Measurements from ENCODE around the gene ZBTB20. TPM values are rescaled to one million over a fixed set of nuclear protein-coding genes. Genes with fewer than 3 reads are reported as not detected.
A peak's percentile ranks its signal among the peaks of the same experiment; 100 is the strongest.

Gene ZBTB20
- total RNA-seq, 1 experiment from 2014 or later = 0.10 TPM

GRCh38 chr3:114437897-114438296 lies 709.2 kb downstream of the ZBTB20 start:
- no peak for DNase-seq (ENCODE audit: low spot score)
- in situ Hi-C loops (cut with HindIII; ENCODE audit: low sequenced_read_pairs) = no loop called here

GRCh38 chr3:114436182-114436581 lies 710.9 kb downstream of the ZBTB20 start:
- in situ Hi-C loops (cut with HindIII; ENCODE audit: low sequenced_read_pairs) = no loop called here
- DNase-seq (ENCODE audit: low spot score) = no peak

DNA sequence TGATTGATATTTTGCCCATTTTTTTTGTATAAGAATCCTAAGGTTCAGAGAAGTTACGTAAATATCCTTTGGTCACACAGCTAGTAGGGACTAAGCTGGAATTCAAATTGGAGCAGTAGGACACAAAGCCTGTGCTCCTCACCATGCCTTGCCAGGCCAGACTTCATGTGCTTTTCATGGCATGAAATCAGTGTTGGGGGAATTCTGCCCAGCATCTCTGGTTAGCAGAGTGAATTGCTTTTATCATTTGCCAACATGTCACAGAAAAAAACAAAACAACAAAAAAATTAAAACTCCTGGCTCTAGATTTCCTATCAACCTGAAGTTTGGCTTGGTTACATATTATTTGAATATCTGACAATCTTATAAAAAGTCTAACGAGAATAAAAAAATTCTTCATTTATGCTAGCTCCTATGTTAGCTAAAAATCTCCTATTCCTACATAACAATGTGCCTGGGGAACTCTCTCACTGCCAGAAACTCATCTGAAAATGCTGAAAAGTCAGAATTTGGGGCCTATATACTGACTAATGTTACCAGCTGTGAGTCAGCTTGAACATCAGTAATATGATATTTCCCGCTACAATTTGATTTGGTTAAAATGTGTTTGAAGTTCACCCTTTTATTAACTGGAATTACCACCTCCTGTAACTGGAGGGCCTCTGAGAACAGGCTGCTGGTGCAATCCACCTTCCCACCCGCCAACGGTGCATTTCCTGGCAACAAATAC lies 711.5 kb downstream of the ZBTB20 start:
- in situ Hi-C loops (cut with HindIII; ENCODE audit: low sequenced_read_pairs) = no loop called here
- DNase-seq (ENCODE audit: low spot score) = no peak

- in situ Hi-C loops (cut with HindIII; ENCODE audit: low sequenced_read_pairs) = no loop called here
- DNase-seq (ENCODE audit: low spot score) = no peak
These were observed 714.8 kb downstream of the ZBTB20 start for GRCh38 chr3:114432310-114432709.

- DNase-seq (ENCODE audit: low spot score) = no peak
- in situ Hi-C loops (cut with HindIII; ENCODE audit: low sequenced_read_pairs) = no loop called here
These were observed 719.0 kb downstream of the ZBTB20 start for GRCh38 chr3:114428044-114428595.

DNA sequence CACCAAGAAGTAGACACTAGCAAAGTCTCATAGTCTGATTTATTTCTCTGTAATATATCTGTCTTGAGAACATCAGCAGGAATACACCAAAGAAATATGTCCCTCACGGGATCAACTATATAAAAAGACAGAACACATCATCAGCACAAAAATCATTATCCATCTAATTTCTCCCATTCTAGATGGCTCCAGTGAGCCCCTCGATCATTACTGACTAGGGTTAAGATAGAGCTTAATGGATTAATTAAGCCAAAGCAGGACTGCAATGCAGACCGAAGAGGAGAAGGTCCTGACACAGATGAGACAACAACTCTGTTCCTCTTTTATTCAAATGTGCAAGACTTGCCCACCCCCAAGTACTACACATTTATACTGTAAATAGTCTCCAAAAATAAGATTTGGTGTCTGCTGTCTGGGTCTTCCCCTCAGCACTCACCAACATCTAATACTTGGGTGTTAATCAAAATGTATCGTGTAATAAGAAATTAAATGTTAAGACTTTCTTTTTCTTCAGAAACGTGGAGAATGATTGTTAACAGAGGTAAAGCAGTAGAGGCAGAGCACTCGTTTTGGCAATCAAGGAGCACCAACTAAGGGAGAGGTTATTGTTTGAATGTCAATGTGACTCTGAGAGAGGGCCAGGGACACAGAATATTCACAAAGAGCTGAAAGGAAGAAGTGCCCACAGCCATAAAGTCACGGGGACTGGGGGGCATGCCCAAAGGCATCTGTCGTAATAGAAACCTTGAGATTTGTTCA lies 719.6 kb downstream of the ZBTB20 start:
- DNase-seq (ENCODE audit: low spot score) = no peak
- in situ Hi-C loops (cut with HindIII; ENCODE audit: low sequenced_read_pairs) = no loop called here

DNA sequence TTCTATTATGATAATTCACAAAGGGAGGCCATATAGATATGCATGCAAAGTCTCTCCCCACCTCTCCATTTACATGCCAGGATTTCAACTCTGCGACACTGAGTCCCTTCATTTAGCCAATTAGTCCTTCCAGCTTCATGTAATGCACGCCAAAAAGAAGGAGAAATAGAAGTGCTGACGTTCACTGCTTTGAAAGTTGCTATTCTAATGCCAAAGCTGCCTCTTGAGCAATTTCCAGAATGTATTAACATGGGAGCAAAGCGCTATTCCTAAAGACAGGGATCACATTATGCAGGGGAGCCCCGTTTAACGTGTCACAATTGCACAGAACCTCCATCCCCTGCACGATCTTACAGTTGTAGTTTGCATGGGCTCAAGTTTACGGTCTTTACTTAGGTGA lies 722.8 kb downstream of the ZBTB20 start:
- in situ Hi-C loops (cut with HindIII; ENCODE audit: low sequenced_read_pairs) = no loop called here
- no peak for DNase-seq (ENCODE audit: low spot score)

GRCh38 chr3:114421204-114421603 lies 725.9 kb downstream of the ZBTB20 start:
- no peak for DNase-seq (ENCODE audit: low spot score)
- in situ Hi-C loops (cut with HindIII; ENCODE audit: low sequenced_read_pairs) = no loop called here

- peak; percentile 55 for DNase-seq (ENCODE audit: low spot score)
- in situ Hi-C loops (cut with HindIII; ENCODE audit: low sequenced_read_pairs) = no loop called here
These were observed 727.0 kb downstream of the ZBTB20 start for GRCh38 chr3:114420072-114420471.

- peak; percentile 89 for DNase-seq (ENCODE audit: low spot score)
These were observed 728.2 kb downstream of the ZBTB20 start for GRCh38 chr3:114418724-114419543.

GRCh38 chr3:114418107-114418506 lies 729.0 kb downstream of the ZBTB20 start:
- DNase-seq (ENCODE audit: low spot score) = no peak
- in situ Hi-C loops (cut with HindIII; ENCODE audit: low sequenced_read_pairs) = no loop called here

More at GRCh38 chr3:114418724-114419543, 728.2 kb downstream of the ZBTB20 start:
- in situ Hi-C loops (cut with HindIII; ENCODE audit: low sequenced_read_pairs) = no loop called here

DNA sequence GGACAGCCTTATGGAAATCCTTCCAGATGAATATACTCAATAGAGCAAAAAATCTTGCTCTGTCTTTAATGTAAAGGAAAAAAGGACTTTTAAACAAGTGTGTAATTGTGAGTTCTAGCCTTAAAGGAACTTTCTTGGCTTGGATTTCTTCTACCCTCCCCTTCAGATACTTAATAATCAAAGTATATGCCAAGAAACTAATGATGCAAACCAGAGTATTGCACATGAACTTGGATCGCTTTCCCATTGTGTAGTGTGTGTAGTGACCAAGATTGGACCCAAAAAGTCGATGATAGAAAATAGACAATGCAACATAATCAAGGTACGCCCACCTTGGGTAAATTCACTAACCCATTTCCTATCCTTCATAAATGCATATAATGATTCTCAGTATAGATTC lies 729.4 kb downstream of the ZBTB20 start:
- in situ Hi-C loops (cut with HindIII; ENCODE audit: low sequenced_read_pairs) = no loop called here

DNA sequence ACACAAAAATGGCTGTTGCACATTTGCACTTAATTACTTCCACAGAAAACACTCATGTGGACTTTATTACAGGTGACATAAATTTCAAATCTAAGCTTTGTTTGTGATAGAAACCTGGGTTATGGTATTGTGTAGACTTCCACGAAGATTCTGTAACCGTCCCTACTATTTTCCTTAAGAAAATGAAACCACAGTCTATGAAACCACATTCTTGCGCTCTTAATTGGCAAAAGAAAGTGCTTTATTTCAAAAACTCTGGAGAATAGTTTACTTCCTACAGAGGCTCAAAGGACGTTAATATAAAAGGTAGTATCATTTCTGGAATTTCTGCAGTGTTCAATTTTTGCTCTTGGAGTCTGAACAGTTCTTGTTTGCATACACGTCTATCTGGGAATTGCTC lies 729.8 kb downstream of the ZBTB20 start:
- in situ Hi-C loops (cut with HindIII; ENCODE audit: low sequenced_read_pairs) = no loop called here
- DNase-seq (ENCODE audit: low spot score) = no peak

More for the DNA sequence above, 729.4 kb downstream of the ZBTB20 start:
- no peak for DNase-seq (ENCODE audit: low spot score)

- DNase-seq (ENCODE audit: low spot score) = no peak
- in situ Hi-C loops (cut with HindIII; ENCODE audit: low sequenced_read_pairs) = no loop called here
These were observed 735.0 kb downstream of the ZBTB20 start for GRCh38 chr3:114411811-114412803.

- in situ Hi-C loops (cut with HindIII; ENCODE audit: low sequenced_read_pairs) = no loop called here
- no peak for DNase-seq (ENCODE audit: low spot score)
These were observed 735.9 kb downstream of the ZBTB20 start for GRCh38 chr3:114411190-114411668.

DNA sequence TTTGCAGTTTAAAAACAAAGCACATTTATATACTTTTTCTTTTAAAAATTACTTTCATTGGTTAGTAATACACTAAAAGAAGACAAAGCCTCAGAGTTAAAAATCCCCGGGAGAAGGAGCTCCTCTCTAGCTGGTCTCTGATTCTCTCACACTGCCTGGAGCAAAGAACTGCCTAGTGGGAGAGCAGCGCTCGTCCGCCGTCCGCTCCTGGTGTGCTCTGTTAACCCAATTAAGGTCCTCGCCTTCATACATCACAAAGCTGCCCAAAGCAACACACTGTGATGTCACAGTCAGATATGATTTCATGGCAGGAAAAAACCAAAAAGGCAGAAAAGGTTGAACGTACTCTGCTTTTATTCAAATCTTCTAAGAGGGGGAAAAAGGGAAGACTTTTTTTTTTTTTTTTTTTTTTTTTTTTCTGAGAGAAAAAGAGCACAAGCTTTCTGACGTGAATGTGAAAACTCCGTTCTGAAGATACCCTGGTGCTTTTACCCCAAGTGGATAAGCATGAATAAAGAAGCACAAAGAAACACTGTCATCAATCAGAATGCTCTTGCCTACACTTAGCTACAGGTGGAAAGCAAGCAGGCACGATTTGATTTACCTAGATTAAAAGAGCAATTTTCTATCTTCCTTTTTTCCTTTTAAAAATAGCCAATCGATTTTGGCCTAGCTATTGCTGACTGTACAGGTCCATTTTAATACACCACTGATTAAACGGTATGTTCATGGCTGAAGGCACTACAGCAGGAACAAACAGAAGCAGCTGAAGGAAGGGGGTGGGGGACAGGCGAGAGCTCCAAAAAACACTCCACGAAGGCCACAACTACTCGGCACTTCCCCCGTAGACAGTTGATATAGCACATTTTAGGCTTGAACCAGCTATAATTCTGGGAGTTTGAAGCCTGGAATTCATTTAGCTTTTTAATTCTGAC lies 738.1 kb downstream of the ZBTB20 start:
- in situ Hi-C loops (cut with HindIII; ENCODE audit: low sequenced_read_pairs) = no loop called here
- DNase-seq (ENCODE audit: low spot score) = peak; percentile 71

- DNase-seq (ENCODE audit: low spot score) = peak; percentile 70
- in situ Hi-C loops (cut with HindIII; ENCODE audit: low sequenced_read_pairs) = no loop called here
These were observed 740.2 kb downstream of the ZBTB20 start for GRCh38 chr3:114406922-114407321.

Data from G401 (cell line).